Activated gamma-delta T cell (primary cell): Measurements from ENCODE around the gene PAM.

Source experiments
- DNase-seq: peaks from one replicate; lab custom pipeline; 2025; lab: John Stamatoyannopoulos, UW

Gene PAM

DNA sequence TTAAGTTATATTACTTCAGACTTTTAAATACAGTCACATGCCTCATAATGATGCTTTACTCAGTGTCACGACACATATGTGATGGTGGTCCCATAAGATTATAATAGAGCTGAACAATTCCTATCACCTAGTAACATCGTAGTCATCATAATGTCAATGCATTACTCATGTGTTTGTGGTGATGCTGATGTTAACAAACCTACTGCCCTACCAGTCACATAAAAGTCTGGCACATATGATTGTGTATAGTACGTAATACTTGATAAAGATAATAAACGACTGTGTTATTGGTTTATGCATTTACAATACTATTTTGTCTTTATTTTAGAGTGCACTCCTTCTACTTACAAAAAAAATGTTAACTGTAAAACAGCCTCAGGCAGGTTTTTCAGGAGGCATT, 103.7 kb downstream of the PAM start:
- no peak for DNase-seq

DNA sequence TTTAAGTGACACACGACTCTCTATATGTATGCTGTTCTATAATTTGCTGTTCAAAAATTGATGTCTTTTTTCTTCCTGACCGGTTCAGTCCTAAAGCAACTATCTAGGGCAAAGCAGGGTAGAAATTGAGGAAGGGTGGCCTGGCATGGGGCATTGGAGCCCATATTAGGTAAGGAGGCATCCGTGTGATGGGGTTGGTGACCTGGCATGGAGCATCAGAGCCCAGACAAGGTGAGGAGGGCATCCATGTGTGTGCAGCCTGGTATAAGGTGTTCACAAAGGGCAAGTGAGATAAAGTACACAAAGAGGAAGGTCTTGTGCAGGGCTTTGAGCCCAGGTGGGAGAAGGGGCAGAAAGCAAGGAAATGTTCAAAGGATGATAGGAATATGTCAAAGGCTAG, 104.9 kb downstream of the PAM start:
- DNase-seq: no peak

DNA sequence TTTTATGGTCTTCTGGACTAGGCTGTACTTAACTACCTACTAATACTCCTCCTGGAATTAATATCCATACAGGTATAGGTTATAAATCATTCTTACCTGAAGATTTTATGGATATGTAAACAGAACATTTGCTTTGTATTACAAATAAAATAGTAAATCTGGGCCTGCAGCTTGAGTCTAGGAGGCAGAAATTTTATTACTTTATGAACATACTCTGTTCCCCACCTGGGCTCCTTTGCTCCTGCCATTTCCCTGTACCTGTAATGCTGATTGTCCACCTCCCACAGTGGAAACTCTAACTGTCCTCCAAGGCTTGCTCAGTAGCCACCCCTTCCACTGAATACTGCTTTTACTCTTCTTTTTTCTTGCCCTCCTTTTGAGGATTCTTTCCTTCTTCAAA, 108.0 kb downstream of the PAM start:
- DNase-seq: no peak

DNA sequence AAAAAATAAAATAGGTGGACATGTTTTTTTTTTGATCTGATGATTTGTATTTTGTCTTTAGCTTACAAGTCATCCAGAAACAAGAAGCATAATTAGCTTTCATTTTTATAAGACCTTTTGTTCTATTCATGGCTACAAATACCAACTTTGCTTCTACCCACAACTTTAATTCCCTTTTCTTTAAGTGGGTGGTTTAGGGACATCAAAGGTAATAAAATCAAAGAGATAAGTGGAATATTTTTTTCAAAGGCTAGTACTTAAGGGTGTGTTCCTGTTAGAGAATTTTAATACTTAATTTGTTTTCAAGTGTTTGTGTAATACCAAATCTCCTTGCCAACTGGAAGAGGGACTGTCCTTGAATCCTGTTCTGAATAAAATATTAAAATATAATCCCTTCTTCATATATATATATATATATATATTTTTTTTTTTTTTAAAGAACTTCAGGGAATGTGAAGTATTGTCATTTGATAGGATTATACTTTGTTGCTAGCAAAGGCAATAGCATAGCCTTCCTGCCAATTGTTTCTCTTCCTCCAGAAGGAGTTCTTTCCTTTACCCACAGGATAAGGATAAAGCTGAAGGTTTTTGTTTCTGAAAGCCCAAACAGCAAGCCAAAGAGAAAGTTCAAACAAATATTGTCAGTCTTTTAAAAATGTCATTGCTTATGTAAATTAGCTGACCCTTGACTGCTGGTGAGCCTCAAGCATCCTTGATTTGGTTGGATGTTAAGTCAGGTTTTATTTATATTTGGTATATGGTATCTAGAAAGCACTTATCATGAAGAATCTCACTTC, 108.9 kb downstream of the PAM start:
- DNase-seq: no peak

DNA sequence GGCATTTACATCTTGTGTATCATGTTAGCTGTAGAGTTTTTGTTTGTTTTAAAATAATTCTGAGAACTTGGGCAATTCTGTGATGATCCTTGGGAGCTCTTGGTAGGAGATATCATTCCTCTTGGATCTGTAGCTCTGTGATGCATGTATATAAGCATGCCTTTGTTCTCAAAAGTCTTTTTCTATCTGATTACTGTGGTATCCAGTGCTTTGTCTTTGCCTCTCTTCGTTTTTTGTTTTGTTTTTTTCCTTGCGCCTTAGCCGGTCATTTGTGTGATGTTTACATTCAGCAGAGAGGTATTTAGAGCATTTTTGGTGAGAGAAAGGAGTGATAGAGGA, 110.0 kb downstream of the PAM start:
- no peak for DNase-seq

DNA sequence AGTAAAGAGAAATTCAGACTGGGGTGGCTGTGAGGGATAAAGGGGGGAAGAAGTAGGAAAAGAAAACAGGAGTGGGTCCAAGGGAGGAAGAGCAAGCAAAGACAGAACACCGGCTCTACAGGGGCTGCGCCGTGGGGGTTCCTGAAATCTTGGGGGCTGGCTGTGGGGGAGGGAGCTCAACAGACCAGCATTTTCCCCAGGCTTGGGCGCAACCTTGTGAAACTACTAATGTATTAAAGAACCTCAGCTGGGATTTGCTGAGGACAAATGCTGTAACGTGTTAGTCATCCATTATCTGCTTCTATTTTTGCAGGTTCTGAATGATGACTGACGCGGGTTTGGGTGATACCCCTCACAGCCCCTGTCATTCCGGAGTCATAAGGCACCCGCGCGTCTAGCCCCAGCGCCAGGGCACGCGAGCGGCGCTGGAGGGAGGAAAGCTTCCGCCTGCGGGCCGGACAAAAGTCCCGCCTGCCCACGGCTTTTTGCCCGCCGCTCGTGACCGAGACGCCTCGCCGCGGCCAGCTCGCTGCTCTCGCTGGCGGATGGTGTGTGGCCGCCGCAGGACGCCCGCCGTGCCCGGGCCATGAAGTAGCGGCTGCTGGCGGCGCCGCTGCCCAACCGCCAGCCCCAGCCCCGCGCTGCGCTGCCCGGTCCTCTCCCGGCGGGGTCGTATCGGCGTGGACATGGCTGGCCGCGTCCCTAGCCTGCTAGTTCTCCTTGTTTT, 110.6 kb downstream of the PAM start:
- DNase-seq: peak; percentile 38

DNA sequence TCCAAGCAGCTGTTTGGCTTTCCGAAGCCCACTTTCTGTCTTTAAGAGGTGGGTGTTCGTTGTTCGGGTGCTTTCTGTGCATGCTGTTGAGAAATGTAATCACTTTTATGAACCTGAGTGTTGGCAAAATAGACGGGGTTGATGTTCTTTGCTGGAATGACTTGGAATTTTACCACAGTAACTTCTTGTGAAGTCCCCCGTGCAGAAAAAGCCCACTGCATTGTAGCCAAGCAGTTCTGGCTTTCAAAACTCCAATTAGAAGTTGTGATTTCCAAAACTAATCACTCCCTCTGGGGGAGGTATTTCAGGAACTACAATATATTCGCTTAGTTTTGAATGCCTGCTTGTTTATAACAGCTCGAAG, 111.1 kb downstream of the PAM start:
- DNase-seq: no peak

DNA sequence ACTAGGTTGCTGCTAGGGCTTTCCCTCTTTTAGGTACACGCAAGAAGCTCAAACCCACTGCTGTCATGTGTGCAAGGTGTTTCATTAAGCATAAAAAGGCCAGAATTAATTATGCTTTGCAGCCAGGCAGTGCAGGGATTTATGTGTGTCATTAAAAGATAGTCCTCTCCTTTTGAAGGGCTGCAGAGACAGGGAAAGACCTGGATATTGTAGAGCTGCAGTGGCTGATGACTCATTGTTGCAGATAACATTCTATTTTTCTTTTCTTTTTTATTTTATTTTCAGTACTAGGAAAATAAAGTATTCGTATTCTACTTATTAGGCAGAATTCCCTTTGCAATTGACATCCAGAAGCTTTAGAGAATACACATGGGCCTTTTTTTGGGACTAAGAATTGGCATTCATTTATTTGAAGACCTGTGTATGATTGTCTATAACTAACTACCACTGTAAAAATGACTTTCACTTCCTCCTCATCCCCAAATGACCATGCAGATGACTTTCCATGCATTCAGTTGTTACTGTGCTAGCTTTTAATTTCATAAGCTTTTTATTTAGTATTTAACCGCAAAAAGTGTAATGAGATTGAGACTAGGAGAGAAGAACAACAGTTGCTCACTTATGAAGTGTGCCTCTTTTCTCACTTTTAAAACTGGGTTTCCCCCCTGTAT, 113.0 kb downstream of the PAM start:
- DNase-seq: no peak

DNA sequence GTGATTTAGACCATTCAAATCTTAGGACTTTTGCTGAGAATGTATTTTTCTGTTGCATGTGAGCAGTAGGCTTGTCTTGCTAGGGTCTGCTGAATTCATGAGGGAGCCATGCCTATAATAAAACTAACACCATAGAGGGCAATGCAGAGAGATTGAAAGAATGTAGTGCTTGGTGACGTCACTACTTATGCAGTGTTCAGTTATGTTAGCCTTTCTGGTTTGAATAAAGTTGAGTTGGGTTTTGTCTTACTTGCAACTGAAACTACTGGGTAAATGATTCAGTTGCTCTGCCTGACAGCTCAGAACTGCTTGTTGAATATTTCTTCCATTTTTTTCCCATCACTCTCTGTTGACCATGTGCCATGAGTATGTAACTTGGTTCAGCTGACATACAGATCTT, 114.1 kb downstream of the PAM start:
- no peak for DNase-seq

DNA sequence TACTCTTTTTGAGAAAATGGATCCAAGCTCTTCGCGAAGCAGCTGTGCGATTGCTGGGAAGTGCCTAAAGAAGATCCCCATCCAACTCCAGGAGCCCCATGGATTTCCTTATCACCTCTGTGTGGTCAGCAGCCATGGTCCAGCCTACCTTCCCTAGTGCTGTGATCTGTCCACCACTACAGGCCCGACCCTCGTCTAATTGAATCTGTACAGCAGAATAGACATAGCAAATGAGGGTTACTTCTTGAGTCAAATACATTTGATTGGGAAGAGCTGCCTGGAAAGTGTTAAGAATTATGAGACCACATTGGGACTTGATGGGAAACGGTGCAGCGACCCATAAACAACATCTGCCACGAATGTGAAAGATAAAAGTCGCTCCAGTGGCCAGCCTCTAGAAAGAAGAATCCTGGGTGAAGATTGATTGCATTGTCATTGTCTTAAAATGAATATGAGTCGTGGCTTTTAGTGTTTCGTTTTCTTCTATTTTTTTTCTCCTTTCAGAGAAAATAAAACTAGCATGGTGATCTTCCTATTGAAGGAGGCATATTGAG, 118.4 kb downstream of the PAM start:
- no peak for DNase-seq

DNA sequence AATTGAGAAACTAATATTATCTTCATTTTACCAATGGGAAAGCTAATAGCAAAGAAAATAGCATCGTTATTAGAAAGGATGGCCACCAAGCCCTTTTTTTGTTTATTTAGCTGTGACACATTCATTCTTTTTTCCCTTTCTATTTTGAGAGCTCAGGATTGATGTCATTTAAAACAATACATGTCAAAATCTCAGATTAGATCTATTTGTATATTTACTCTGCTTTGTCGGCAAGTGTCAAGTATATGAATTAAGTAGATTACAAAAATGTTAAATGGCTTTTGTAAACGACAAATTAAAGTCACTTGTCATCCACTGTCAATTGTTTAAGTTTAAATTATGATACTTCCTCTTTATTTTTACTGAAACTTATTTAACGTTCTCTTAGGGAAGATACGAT, 118.9 kb downstream of the PAM start:
- no peak for DNase-seq

DNA sequence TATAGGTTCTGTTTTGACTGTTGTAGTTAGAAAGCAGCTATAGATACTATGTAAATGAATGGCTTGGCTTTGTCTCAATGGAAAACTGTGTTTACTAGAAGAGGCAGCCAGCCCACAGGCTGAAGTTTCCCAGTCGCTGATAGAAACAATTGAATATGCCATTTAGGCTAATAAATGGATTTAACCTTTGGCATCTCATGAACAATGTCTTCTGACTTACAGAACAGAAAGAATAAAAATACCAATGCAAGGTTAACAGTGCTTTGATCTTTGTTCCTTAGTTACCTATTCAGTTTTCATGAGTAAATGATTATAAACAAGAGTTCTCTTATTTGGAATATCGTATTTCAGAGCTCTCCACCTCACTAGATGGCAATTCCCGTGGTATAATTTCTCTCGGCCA, 120.6 kb downstream of the PAM start:
- DNase-seq: no peak

DNA sequence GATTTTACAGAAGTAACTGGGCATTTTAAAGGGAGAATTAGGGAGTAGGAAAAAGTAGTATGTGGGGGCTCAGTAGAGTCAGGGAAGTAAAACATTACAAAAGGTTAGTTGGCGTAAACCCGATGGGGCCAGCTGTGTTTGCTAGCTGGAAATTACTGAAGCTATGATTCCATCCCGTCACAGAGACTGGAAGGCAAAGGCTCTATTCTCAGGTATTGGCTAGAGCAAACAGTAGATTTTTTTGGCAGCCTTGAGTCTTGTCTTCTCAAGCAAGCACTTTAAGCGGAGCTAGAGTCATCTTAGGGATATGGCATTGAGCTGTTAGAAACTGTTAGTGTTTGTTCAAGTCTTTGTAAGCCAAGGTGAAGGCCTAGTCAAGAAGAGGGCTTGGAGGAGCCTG, 121.5 kb downstream of the PAM start:
- DNase-seq: no peak

DNA sequence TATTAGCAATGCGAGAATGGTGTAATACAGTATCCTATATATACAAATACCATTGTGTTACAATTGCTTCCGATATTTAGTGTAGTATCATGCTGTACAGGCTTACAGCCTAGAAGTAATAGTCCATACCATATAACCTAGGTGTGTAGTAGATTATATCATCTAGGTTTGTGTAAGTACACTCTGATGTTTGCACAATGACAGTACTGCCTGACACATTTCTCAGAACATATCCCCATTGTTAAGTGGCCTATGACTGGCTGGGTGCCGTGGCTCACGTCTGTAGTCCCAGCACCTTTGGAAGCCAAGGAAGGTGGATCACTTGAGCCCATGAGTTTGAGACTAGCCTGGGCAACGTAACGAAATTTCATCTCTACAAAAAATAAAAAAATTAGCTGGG, 124.6 kb downstream of the PAM start:
- DNase-seq: no peak

DNA sequence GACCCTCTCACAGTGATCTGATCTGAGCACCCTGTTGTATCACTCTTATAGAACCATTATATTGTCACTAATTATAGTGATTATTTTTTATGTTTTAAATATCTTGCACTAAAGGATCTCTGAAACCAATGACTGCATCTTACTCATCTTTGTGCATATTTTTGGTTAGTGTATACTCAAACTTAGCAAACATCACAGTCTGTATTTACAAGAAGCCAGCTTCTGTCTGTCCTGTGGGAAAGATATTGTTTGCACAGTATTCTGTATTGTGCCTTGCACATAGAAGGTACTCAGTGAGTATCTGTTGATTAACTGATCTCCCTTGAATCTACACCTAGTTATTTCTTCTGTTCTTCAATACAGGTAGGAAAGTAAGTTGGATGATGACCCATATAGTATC, 131.5 kb downstream of the PAM start:
- no peak for DNase-seq

DNA sequence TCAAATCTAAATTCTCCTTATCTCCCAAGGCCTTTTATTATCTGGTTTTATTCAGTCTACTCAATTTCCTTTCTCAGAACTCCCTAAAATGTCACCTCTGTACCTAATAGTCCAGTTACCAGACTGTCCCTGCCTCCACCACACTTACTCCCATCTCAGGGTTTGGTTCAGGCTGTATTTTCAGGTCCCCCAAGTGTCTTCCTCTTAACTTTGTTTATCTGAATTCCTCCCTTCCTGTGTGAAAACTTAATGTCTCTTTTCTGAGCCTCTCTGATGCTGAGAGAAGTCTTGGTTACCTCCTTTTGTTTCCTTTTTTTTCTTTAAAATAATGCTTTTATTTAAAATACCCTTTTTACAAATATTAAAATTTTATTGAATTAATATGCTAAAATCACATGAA, 133.4 kb downstream of the PAM start:
- DNase-seq: no peak

DNA sequence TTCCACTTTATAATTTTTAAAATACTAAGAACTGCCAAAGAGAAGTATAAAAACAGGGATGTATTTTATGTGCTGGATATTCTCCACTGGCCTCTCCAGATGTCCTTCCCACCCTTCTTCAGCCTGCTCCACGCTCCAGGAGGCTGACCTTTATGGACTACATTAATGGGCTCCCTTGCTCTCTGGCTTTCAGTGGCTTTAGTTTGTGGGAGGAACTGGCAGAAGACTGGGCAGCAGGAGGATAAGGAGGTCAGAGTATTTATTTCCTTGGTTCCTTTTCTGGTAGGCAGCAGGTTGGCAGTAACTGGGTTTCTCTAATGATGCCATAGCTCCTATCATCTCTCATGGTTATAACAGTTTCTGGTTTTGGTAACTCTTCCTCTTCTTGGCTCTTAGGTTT, 133.9 kb downstream of the PAM start:
- DNase-seq: no peak

DNA sequence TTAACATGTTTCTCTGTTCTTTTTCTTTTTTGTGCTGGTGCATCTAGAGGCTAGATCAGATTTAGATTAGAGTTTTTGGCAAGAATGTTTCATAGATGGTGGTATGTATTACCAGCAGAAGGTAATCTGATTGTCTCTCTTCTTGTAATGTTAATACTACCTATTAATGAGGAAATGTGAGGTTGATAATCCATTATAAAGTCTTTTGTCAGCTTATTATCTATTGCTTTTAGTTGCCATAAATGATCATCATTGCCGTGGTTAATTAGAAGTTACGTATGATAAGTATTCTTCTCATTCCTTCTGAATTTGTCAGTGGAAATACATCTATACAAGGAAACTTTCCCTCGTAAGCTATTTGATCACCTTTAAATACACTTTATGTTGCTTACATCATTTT, 135.0 kb downstream of the PAM start:
- DNase-seq: no peak

DNA sequence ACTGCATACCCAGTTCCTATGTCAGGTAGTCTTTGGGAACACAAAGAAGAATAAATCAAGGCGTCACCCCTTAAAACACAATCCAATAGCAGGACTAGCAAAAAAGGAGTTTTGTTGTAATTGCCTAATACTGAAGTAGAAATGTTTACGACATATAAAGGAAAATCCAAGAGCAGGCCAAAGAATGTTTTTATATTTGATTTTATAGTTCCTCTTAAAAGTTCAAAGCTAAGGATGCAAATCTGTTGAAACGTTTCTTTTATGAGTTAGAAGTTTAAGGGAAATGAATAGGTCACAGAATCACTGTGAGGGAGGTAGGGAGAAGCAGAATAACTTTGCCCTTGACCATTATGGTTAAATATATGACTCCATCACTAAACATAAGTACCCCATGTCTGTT, 136.1 kb downstream of the PAM start:
- DNase-seq: no peak

DNA sequence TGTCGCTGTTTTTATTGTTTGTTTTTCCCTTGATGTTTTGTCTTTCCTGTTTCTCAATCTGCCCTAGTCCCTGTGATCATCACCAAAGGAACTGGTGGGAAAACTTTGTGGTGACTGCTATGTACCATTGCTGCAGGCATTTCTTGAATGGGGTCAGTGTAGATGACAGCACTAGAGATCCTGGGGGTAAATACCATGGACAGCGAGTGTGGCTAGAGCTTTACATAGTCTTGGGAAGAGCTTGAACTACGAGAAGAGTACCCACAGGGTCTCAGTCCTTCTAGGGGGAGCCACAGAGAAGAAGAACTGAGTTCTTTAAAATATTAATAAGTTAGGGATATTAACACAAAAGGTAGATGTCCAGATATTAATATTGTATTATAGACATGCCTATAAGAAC, 138.8 kb downstream of the PAM start:
- DNase-seq: no peak

DNA sequence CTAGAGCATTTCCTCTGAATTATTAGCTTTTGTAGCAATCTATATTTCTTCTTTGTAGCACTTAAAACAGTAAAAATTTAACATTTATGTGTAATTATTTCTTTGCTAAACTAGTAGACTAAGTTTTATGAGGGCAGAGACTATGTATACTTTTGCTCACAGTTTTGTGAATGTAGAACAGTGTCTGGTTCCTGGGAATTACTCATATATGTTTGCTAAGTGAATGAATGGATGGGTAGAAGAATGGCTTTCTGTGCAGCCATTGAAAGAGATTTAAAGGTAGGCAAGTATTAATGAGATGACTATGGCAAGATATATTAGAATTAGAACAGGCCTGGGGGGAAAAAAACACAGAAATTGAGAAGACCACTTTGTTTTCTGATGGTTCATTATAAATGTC, 140.1 kb downstream of the PAM start:
- no peak for DNase-seq

DNA sequence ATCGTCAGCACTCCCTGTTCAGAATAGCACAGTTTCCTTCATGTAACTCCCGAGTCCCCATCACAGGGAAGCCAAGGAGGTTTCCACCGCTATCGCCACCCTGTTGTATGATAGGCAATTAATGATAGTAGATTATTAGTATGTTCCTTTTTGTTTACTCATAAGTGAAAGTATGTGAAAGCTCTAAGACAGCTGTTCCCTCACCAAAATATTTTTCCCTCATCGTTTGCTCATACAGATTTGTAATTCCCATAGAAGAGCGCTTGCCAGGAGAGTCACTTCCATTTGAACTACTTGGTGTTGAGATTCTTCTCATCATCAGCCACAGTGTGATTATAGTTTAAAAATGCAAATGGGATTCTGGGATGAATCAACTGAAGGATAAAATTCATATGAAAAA, 140.9 kb downstream of the PAM start:
- no peak for DNase-seq
